Right lobe of liver (tissue), 4 donors: ENCODE measurements around the gene FAM149A.

Source experiments
- POLR2A ChIP-seq: fragments of 450-650 bp; IDR thresholded peaks from one replicate; pipeline ENCODE4 v1.6.1; 2017; ENCODE audit warnings: antibody characterized with exemption, mild to moderate bottlenecking
- TF ChIP-seq, protein P1 (sequence below), 4 donors: fragments of 200-600 bp in 3 of 4; fragments of 450-650 bp in 1 of 4; IDR thresholded peaks; one replicate each; pipeline versions ENCODE4 v1.5.1 to v1.8.0; 2016 to 2022; ENCODE audit warnings: antibody characterized with exemption in 4 of 4, mild to moderate bottlenecking in 2 of 4
- donor health status: DM: no; HTN: no; CAD: no.
- donor health status: DM: no; HTN: no; CAD: no.
- donor health status: DM: no; HTN: yes; CAD: no.

DNA sequence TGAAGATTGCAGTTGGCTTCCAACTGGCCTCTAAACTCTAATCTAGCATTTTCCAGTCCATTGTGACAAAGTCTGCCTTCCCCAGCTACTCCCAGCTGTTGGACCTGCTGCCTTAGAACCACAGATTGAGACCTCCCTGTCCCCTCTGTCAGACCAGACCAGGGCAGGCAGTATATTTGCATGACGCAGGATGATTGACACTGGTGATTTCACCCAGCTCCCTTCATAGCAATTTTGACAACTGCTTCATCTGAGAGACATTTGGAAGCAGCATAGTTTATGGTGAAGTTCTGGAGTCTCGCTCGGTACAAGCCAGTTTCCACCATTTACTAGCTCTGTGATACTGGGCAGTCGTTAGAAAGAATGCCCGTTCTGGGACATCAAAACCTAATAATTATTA is 89.3 kb downstream of the FAM149A start:
- no peak for TF ChIP-seq POLR2A
- TF ChIP-seq, protein P1, sequence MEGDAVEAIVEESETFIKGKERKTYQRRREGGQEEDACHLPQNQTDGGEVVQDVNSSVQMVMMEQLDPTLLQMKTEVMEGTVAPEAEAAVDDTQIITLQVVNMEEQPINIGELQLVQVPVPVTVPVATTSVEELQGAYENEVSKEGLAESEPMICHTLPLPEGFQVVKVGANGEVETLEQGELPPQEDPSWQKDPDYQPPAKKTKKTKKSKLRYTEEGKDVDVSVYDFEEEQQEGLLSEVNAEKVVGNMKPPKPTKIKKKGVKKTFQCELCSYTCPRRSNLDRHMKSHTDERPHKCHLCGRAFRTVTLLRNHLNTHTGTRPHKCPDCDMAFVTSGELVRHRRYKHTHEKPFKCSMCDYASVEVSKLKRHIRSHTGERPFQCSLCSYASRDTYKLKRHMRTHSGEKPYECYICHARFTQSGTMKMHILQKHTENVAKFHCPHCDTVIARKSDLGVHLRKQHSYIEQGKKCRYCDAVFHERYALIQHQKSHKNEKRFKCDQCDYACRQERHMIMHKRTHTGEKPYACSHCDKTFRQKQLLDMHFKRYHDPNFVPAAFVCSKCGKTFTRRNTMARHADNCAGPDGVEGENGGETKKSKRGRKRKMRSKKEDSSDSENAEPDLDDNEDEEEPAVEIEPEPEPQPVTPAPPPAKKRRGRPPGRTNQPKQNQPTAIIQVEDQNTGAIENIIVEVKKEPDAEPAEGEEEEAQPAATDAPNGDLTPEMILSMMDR (IDR thresholded peaks at IDR 0.05) = no peak
